Loucy (cell line): Measurements from ENCODE around the gene GADL1.

Experiments
- H2AFZ ChIP-seq: fragments of 200-600 bp; sonication (generic); 2 replicates; pipeline ENCODE4 v1.6.0; 2016; ENCODE audit warnings: antibody characterized with exemption, mild to moderate bottlenecking, low read length, moderate library complexity
- H3F3A ChIP-seq: fragments of 200-600 bp; 2 replicates; pipeline ENCODE4 v1.6.0; 2016; ENCODE audit warnings: antibody characterized with exemption, low read depth, mild to moderate bottlenecking
- H3K27me3 ChIP-seq: fragments of 200-600 bp; sonication (generic); 2 replicates; pipeline ENCODE4 v1.6.1; 2014; ENCODE audit warnings: low read length, mild to moderate bottlenecking; ENCODE audit not compliant: insufficient read depth, poor library complexity, severe bottlenecking
- H3K36me3 ChIP-seq: fragments of 200-600 bp; sonication (generic); 2 replicates; pipeline ENCODE4 v1.6.1; 2016; ENCODE audit warnings: low read length; ENCODE audit not compliant: insufficient read depth
- H3K4me1 ChIP-seq: fragments of 200-600 bp; sonication (generic); 2 replicates; pipeline ENCODE4 v1.5.1; 2014; ENCODE audit warnings: low read length, mild to moderate bottlenecking; ENCODE audit not compliant: insufficient read depth, poor library complexity, severe bottlenecking
- H3K4me2 ChIP-seq: fragments of 200-600 bp; sonication (generic); 2 replicates; pipeline ENCODE4 v1.6.0; 2014; ENCODE audit warnings: antibody characterized with exemption, low read length, low read depth, mild to moderate bottlenecking; ENCODE audit not compliant: poor library complexity, severe bottlenecking
- H3K4me3 ChIP-seq: fragments of 200-600 bp; sonication (generic); 2 replicates; pipeline ENCODE4 v1.5.1; 2014; ENCODE audit warnings: low read length, mild to moderate bottlenecking, mixed read lengths; ENCODE audit not compliant: poor library complexity, severe bottlenecking
- H3K79me2 ChIP-seq: fragments of 200-600 bp; sonication (generic); 2 replicates; pipeline ENCODE4 v1.6.1; 2014; ENCODE audit warnings: low read length; ENCODE audit not compliant: insufficient read depth
- H3K9ac ChIP-seq: fragments of 200-600 bp; sonication (generic); 2 replicates; pipeline ENCODE4 v1.6.0; 2014; ENCODE audit warnings: mild to moderate bottlenecking, low read depth, low read length, moderate library complexity; ENCODE audit not compliant: poor library complexity, severe bottlenecking
- H3K9me2 ChIP-seq: fragments of 200-600 bp; sonication (generic); replicated peaks from 2 replicates; pipeline ENCODE4 v1.6.1; 2016; ENCODE audit warnings: low read depth, low read length, mixed read lengths
- H3K9me3 ChIP-seq: fragments of 200-600 bp; sonication (generic); 2 replicates; pipeline ENCODE4 v1.6.1; 2014; ENCODE audit warnings: mild to moderate bottlenecking, antibody characterized with exemption, low read length, low read depth; ENCODE audit not compliant: insufficient read depth
- H4K20me1 ChIP-seq: fragments of 200-600 bp; sonication (generic); 2 replicates; pipeline ENCODE4 v1.6.0; 2014; ENCODE audit warnings: antibody characterized with exemption, low read length, mild to moderate bottlenecking; ENCODE audit not compliant: insufficient read depth, poor library complexity, severe bottlenecking
- EZH2phosphoT487 ChIP-seq: fragments of 200-600 bp; IDR thresholded peaks from 2 replicates; pipeline ENCODE4 v1.6.1; 2018; ENCODE audit warnings: antibody characterized with exemption, mild to moderate bottlenecking, moderate library complexity, borderline replicate concordance
- TF ChIP-seq, protein P1 (sequence below): fragments of 200-600 bp; sonication (generic); conservative IDR thresholded peaks from 2 replicates; pipeline ENCODE4 v1.5.1; 2014; ENCODE audit warnings: mild to moderate bottlenecking, antibody characterized with exemption, low read length

GADL1 gene

DNA sequence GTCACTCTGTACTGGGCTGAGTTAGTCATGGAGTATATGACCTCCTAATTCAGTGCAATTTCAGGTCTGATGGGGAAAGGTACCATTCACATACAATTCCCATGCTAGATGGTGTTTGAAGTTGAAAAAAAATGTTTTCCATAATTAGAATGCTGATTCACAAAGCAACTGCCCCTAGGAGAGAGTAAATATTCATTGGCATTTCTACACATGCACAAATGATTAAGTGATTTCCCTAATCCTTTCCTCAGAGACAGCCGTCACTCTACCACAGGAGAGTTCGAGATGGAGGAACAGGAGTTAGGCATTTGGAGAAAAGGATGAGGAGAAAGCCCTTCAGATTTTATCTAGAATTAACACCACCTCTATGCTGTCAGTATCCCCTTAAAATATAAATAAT is 32.5 kb downstream of the GADL1 start:
- H3K9ac ChIP-seq, result no peak overlapping the region
- TF ChIP-seq, protein P1, sequence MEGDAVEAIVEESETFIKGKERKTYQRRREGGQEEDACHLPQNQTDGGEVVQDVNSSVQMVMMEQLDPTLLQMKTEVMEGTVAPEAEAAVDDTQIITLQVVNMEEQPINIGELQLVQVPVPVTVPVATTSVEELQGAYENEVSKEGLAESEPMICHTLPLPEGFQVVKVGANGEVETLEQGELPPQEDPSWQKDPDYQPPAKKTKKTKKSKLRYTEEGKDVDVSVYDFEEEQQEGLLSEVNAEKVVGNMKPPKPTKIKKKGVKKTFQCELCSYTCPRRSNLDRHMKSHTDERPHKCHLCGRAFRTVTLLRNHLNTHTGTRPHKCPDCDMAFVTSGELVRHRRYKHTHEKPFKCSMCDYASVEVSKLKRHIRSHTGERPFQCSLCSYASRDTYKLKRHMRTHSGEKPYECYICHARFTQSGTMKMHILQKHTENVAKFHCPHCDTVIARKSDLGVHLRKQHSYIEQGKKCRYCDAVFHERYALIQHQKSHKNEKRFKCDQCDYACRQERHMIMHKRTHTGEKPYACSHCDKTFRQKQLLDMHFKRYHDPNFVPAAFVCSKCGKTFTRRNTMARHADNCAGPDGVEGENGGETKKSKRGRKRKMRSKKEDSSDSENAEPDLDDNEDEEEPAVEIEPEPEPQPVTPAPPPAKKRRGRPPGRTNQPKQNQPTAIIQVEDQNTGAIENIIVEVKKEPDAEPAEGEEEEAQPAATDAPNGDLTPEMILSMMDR, result no peak
- no peak for TF ChIP-seq EZH2phosphoT487
- no peaks in the 10 kb centered on the region for H3K36me3 ChIP-seq

DNA sequence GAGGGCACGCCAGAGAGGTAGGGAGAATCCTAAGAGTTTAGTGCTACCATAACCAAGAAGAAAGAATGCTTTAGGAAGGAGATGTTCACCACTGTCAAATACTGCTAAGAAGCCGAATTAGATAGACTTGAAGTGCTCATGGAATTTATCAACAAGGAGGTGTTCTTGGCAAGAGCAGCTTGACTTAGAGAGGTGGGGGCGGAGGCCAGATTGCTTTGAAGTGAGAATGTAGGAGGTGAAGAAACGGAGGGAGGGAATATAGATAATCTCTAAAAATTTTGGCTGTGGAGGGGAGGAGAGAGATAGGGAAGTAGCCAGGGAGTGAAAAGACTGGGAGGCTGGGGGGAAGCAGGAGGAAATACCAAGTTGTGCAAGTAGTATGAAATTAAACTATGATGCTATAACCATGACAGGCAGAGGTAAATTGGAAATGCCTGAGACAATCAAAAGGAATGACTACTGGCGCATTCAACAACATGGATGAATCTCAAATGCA is 35.5 kb downstream of the GADL1 start:
- TF ChIP-seq, protein P1, result no peak
- H3F3A ChIP-seq, result no peaks in the 10 kb centered on the region
- no peaks in the 10 kb centered on the region for H4K20me1 ChIP-seq
- H3K9me2 ChIP-seq, result no peaks in the 10 kb centered on the region
- no peak overlapping the region for H3K4me3 ChIP-seq
- no peak overlapping the region for H3K9ac ChIP-seq
- H3K9me3 ChIP-seq, result no peaks in the 10 kb centered on the region
- no peaks in the 10 kb centered on the region for H3K27me3 ChIP-seq
- H3K79me2 ChIP-seq, result no peaks in the 10 kb centered on the region
- no peak overlapping the region for H3K4me2 ChIP-seq
- H3K36me3 ChIP-seq, result no peaks in the 10 kb centered on the region
- H3K4me1 ChIP-seq, result no peaks in the 10 kb centered on the region
- H2AFZ ChIP-seq, result no peak overlapping the region

More for the DNA sequence above, 32.5 kb downstream of the GADL1 start:
- Histone ChIP-seq H2AFZ (no peak overlapping the region), H4K20me1 (no peaks in the 10 kb centered on the region), H3K9me2 (no peaks in the 10 kb centered on the region), H3K4me1 (no peaks in the 10 kb centered on the region), H3F3A (no peaks in the 10 kb centered on the region), H3K4me2 (no peak overlapping the region), H3K9me3 (no peaks in the 10 kb centered on the region), H3K27me3 (no peaks in the 10 kb centered on the region), H3K4me3 (no peak overlapping the region), H3K79me2 (no peaks in the 10 kb centered on the region)

DNA sequence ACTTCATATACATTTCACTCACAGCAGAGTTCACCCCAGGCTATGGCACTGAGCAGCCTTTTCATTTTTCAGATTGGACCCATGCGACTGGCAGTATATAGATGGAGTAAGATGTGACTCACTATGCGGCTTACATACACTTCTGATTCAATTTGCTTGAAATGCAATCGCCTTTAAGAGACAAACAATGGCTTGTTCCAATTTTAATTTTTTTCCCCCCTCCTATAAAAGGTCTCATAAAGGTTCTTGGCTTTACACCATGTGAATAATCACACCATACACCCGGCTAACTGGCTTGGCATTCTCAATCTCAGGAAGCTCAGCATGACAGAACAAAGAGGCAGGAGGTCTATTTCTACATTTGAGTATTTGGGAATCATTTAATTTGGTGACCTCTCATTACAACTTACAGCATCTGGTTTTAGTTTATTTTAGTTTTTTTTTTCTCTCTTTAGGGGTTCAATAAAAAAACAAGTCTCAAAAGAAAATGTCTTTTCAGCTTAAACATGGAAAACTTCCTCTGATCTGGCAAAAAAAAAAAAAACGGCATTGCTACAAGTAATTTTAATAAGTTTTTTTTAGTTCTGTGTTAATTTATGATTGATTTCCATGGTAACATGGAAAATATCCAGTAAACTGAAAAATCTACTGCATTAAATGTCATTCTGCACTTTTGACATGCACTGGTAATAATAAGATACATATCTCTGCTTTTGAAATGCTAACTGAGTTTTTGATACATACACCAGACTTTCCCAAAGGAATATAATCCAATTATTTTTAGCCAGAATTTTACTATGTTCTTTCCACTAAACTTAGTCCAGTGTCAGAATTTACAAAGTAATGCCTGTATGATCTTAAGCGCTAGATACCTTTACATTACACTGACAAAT is 38.8 kb downstream of the GADL1 start:
- no peak for TF ChIP-seq EZH2phosphoT487
- TF ChIP-seq, protein P1, result no peak
- Histone ChIP-seq H3F3A (no peaks in the 10 kb centered on the region), H3K9me3 (no peaks in the 10 kb centered on the region), H3K9me2 (no peaks in the 10 kb centered on the region), H4K20me1 (no peaks in the 10 kb centered on the region), H3K27me3 (no peaks in the 10 kb centered on the region), H3K4me1 (no peaks in the 10 kb centered on the region), H3K4me2 (no peak overlapping the region), H2AFZ (no peak overlapping the region), H3K9ac (no peak overlapping the region), H3K79me2 (no peaks in the 10 kb centered on the region), H3K36me3 (no peaks in the 10 kb centered on the region), H3K4me3 (no peak overlapping the region)
